Loucy (cell line): ENCODE results near the gene ATP2A2.

Experiments
- H2AFZ ChIP-seq: fragments of 200-600 bp; sonication (generic); 2 replicates; pipeline ENCODE4 v1.6.0; 2016; ENCODE audit warnings: antibody characterized with exemption, mild to moderate bottlenecking, low read length, moderate library complexity
- H3F3A ChIP-seq: fragments of 200-600 bp; 2 replicates; pipeline ENCODE4 v1.6.0; 2016; ENCODE audit warnings: antibody characterized with exemption, low read depth, mild to moderate bottlenecking
- H3K27me3 ChIP-seq: fragments of 200-600 bp; sonication (generic); 2 replicates; pipeline ENCODE4 v1.6.1; 2014; ENCODE audit warnings: low read length, mild to moderate bottlenecking; ENCODE audit not compliant: insufficient read depth, poor library complexity, severe bottlenecking
- H3K36me3 ChIP-seq: fragments of 200-600 bp; sonication (generic); 2 replicates; pipeline ENCODE4 v1.6.1; 2016; ENCODE audit warnings: low read length; ENCODE audit not compliant: insufficient read depth
- H3K4me1 ChIP-seq: fragments of 200-600 bp; sonication (generic); 2 replicates; pipeline ENCODE4 v1.5.1; 2014; ENCODE audit warnings: low read length, mild to moderate bottlenecking; ENCODE audit not compliant: insufficient read depth, poor library complexity, severe bottlenecking
- H3K4me2 ChIP-seq: fragments of 200-600 bp; sonication (generic); 2 replicates; pipeline ENCODE4 v1.6.0; 2014; ENCODE audit warnings: antibody characterized with exemption, low read length, low read depth, mild to moderate bottlenecking; ENCODE audit not compliant: poor library complexity, severe bottlenecking
- H3K4me3 ChIP-seq: fragments of 200-600 bp; sonication (generic); 2 replicates; pipeline ENCODE4 v1.5.1; 2014; ENCODE audit warnings: low read length, mild to moderate bottlenecking, mixed read lengths; ENCODE audit not compliant: poor library complexity, severe bottlenecking
- H3K79me2 ChIP-seq: fragments of 200-600 bp; sonication (generic); 2 replicates; pipeline ENCODE4 v1.6.1; 2014; ENCODE audit warnings: low read length; ENCODE audit not compliant: insufficient read depth
- H3K9ac ChIP-seq: fragments of 200-600 bp; sonication (generic); 2 replicates; pipeline ENCODE4 v1.6.0; 2014; ENCODE audit warnings: mild to moderate bottlenecking, low read depth, low read length, moderate library complexity; ENCODE audit not compliant: poor library complexity, severe bottlenecking
- H3K9me2 ChIP-seq: fragments of 200-600 bp; sonication (generic); replicated peaks from 2 replicates; pipeline ENCODE4 v1.6.1; 2016; ENCODE audit warnings: low read depth, low read length, mixed read lengths
- H3K9me3 ChIP-seq: fragments of 200-600 bp; sonication (generic); 2 replicates; pipeline ENCODE4 v1.6.1; 2014; ENCODE audit warnings: mild to moderate bottlenecking, antibody characterized with exemption, low read length, low read depth; ENCODE audit not compliant: insufficient read depth
- H4K20me1 ChIP-seq: fragments of 200-600 bp; sonication (generic); 2 replicates; pipeline ENCODE4 v1.6.0; 2014; ENCODE audit warnings: antibody characterized with exemption, low read length, mild to moderate bottlenecking; ENCODE audit not compliant: insufficient read depth, poor library complexity, severe bottlenecking
- EZH2phosphoT487 ChIP-seq: fragments of 200-600 bp; IDR thresholded peaks from 2 replicates; pipeline ENCODE4 v1.6.1; 2018; ENCODE audit warnings: antibody characterized with exemption, mild to moderate bottlenecking, moderate library complexity, borderline replicate concordance
- TF ChIP-seq, protein P1 (sequence below): fragments of 200-600 bp; sonication (generic); conservative IDR thresholded peaks from 2 replicates; pipeline ENCODE4 v1.5.1; 2014; ENCODE audit warnings: mild to moderate bottlenecking, antibody characterized with exemption, low read length

ATP2A2 gene

DNA sequence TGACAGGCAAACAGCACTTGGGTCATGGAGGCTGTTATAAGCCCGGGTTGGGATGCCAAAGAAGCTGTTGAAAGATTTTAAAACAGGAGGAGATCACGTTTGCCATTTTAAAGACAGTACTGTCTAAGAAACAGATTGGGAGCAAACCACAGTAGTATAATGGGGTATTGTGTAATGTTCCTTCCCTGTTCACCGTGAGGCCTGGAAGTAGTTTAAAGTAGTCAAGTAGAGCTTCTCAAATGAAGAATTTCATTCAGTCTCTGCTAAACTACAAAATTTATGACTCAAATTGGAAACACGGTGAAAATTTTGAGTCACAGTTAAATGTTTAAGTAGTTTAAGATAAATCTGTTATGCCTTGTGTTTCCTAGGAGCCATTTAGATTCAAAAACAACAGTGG, 35.8 kb downstream of the ATP2A2 start:
- Histone ChIP-seq H3K4me1 (peaks cover 16% of the 10 kb centered on the region), H4K20me1 (peaks cover 87% of the 10 kb centered on the region), H3K4me2 (no peak overlapping the region)

GRCh38 chr12:110317911-110318310, 36.9 kb downstream of the ATP2A2 start:
- H4K20me1 ChIP-seq, result peaks cover 86% of the 10 kb centered on the region
- no peak overlapping the region for H3K4me3 ChIP-seq
- H3K27me3 ChIP-seq, result no peaks in the 10 kb centered on the region
- no peaks in the 10 kb centered on the region for H3F3A ChIP-seq
- H3K4me2 ChIP-seq, result no peak overlapping the region
- peaks cover 69% of the 10 kb centered on the region for H3K36me3 ChIP-seq
- H3K4me1 ChIP-seq, result peaks cover 6% of the 10 kb centered on the region
- H3K9ac ChIP-seq, result no peak overlapping the region
- H3K9me3 ChIP-seq, result no peaks in the 10 kb centered on the region
- H2AFZ ChIP-seq, result no peak overlapping the region
- peaks cover 97% of the 10 kb centered on the region for H3K79me2 ChIP-seq
- no peaks in the 10 kb centered on the region for H3K9me2 ChIP-seq
- TF ChIP-seq, protein P1, sequence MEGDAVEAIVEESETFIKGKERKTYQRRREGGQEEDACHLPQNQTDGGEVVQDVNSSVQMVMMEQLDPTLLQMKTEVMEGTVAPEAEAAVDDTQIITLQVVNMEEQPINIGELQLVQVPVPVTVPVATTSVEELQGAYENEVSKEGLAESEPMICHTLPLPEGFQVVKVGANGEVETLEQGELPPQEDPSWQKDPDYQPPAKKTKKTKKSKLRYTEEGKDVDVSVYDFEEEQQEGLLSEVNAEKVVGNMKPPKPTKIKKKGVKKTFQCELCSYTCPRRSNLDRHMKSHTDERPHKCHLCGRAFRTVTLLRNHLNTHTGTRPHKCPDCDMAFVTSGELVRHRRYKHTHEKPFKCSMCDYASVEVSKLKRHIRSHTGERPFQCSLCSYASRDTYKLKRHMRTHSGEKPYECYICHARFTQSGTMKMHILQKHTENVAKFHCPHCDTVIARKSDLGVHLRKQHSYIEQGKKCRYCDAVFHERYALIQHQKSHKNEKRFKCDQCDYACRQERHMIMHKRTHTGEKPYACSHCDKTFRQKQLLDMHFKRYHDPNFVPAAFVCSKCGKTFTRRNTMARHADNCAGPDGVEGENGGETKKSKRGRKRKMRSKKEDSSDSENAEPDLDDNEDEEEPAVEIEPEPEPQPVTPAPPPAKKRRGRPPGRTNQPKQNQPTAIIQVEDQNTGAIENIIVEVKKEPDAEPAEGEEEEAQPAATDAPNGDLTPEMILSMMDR, result no peak

More for the DNA sequence above, 35.8 kb downstream of the ATP2A2 start:
- TF ChIP-seq EZH2phosphoT487, result no peak
- TF ChIP-seq, protein P1, result no peak
- Histone ChIP-seq H3K27me3 (no peaks in the 10 kb centered on the region), H3K9me3 (no peaks in the 10 kb centered on the region), H3K9me2 (no peaks in the 10 kb centered on the region), H3K9ac (no peak overlapping the region), H3K4me3 (no peak overlapping the region), H3K36me3 (peaks cover 61% of the 10 kb centered on the region; the same call in 1 of the 2 replicates), H3K79me2 (peaks cover 97% of the 10 kb centered on the region), H3F3A (no peaks in the 10 kb centered on the region), H2AFZ (no peak overlapping the region)

DNA sequence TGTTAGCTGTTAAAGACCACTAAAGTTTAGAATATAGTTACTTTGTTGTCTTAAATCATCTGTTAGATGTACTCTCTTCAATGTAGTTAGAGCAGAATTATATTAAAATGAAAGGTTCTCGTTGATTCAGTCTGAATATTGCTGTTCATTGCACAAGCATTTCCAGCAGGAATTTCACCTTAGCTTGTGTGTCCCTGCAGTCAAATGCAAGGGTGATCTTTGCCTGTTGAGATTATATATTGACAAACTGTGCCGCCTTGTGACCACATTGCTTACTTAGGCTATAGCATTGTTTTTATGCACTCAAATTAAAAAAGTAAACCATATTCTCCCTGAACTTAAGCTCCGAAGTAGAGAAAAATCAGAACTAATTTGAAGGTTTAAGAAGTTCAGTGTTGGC, 39.5 kb downstream of the ATP2A2 start:
- Histone ChIP-seq H3K4me3 (no peak overlapping the region), H3K4me1 (no peaks in the 10 kb centered on the region), H3K79me2 (peaks cover 75% of the 10 kb centered on the region), H2AFZ (no peak overlapping the region), H3K27me3 (no peaks in the 10 kb centered on the region), H3K36me3 (peaks cover 84% of the 10 kb centered on the region), H3K4me2 (no peak overlapping the region), H4K20me1 (peaks cover 62% of the 10 kb centered on the region), H3K9ac (no peak overlapping the region), H3K9me2 (no peaks in the 10 kb centered on the region), H3F3A (no peaks in the 10 kb centered on the region), H3K9me3 (no peaks in the 10 kb centered on the region)
- TF ChIP-seq EZH2phosphoT487, result no peak
- TF ChIP-seq, protein P1, result no peak
